GM10847 (cell line): Measurements from ENCODE around the gene SLC4A2.

Source experiments
- POLR2A ChIP-seq: IDR thresholded peaks from 2 replicates; pipeline ENCODE4 v1.6.1; 2011; ENCODE audit not compliant: insufficient read length; ENCODE audit errors: extremely low read depth

Gene SLC4A2

GRCh38 chr7:151056666-151057505 is 2.5 kb upstream of the SLC4A2 start:
- TF ChIP-seq POLR2A: no peak

GRCh38 chr7:151057506-151057988 is 1.8 kb upstream of the SLC4A2 start, which contains the start of gene CDK5:
TSS of gene CDK5 (minus strand) at chr7:151057897. CDS start at chr7:151057848, 49 bp downstream.
- TF ChIP-seq POLR2A: no peak

GRCh38 chr7:151057989-151058780 is 1.2 kb upstream of the SLC4A2 start:
- TF ChIP-seq POLR2A: peak; percentile 34

GRCh38 chr7:151058781-151059366 is 515 bp upstream of the SLC4A2 start:
- TF ChIP-seq POLR2A: no peak

GRCh38 chr7:151060113-151060415 is 675 bp downstream of the SLC4A2 start:
- TF ChIP-seq POLR2A: no peak

GRCh38 chr7:151060416-151061212 is 1.2 kb downstream of the SLC4A2 start:
- no peak for TF ChIP-seq POLR2A

- TF ChIP-seq POLR2A: no peak
These were observed 2.1 kb downstream of the SLC4A2 start for GRCh38 chr7:151061213-151062110.

GRCh38 chr7:151062111-151062398 is 2.7 kb downstream of the SLC4A2 start:
- no peak for TF ChIP-seq POLR2A

GRCh38 chr7:151062399-151063211 is 3.2 kb downstream of the SLC4A2 start:
- no peak for TF ChIP-seq POLR2A

- no peak for TF ChIP-seq POLR2A
These were observed 3.8 kb downstream of the SLC4A2 start for GRCh38 chr7:151063212-151063561.

GRCh38 chr7:151064454-151064853 is 5.1 kb downstream of the SLC4A2 start:
- TF ChIP-seq POLR2A: no peak

GRCh38 chr7:151064993-151065392 is 5.6 kb downstream of the SLC4A2 start:
- no peak for TF ChIP-seq POLR2A

- no peak for TF ChIP-seq POLR2A
These were observed 6.1 kb downstream of the SLC4A2 start for GRCh38 chr7:151065516-151065915.
